ENCODE results near the gene PLA2G2D. TPM values are rescaled to one million over a fixed set of nuclear protein-coding genes. Genes with fewer than 3 reads are reported as not detected.

PLA2G2D gene
- total and polyA plus RNA-seq, 4 donors = 0.06 to 0.14 (median 0.08) TPM; not detected in 1

GRCh38 chr1:20167126-20167525, 47.8 kb upstream of the PLA2G2D start:
- Histone ChIP-seq H3K9ac (ENCODE audit: low read depth in 1 of 2, low read length in 2 of 2) (no peak overlapping the region), H3K4me3 (ENCODE audit: low read depth in 1 of 3, low read length in 3 of 3) (no peak overlapping the region), H3K4me1 (ENCODE audit: control insufficient read depth in 4 of 4, insufficient read depth in 4 of 4, low read length in 3 of 4) (peaks cover 0 to 6% (median 3%) of the 10 kb centered on the region in 4 donors), H3K27ac (ENCODE audit: low read depth in 1 of 2, low read length in 2 of 2) (no peak overlapping the region), H3K9me3 (ENCODE audit: control insufficient read depth in 4 of 4, low read length in 3 of 4) (no peaks in the 10 kb centered on the region), H3K27me3 (ENCODE audit: control insufficient read depth in 4 of 4, insufficient read depth in 4 of 4, low read length in 3 of 4) (no peaks in the 10 kb centered on the region), H3K36me3 (ENCODE audit: control insufficient read depth in 4 of 4, insufficient read depth in 3 of 4, low read depth in 1 of 4, low read length in 3 of 4) (no peaks in the 10 kb centered on the region)
- no peak for DNase-seq (ENCODE audit: low spot score)
- 94% methylated on average over 8 of the region's 8 CpGs for whole genome bisulfite sequencing
- TF ChIP-seq NR2F2 (IDR thresholded peaks at IDR 0.05) (no peak), SP1 (IDR thresholded peaks at IDR 0.05) (no peak), RAD21 (IDR thresholded peaks at IDR 0.05) (no peak), RXRA (IDR thresholded peaks at IDR 0.05) (no peak), ZBTB33 (IDR thresholded peaks at IDR 0.05) (no peak), MAX (IDR thresholded peaks at IDR 0.05) (no peak), REST (IDR thresholded peaks at IDR 0.05) (no peak), HNF4A (conservative IDR thresholded peaks at IDR 0.05) (no peak), TAF1 (conservative IDR thresholded peaks at IDR 0.05) (no peak), HNF4G (IDR thresholded peaks at IDR 0.05) (no peak)

- no peak overlapping the region for H3K27ac ChIP-seq (ENCODE audit: low read depth in 1 of 2, low read length in 2 of 2)
- no peaks in the 10 kb centered on the region for H3K36me3 ChIP-seq (ENCODE audit: control insufficient read depth in 4 of 4, insufficient read depth in 3 of 4, low read depth in 1 of 4, low read length in 3 of 4)
- no peaks in the 10 kb centered on the region for H3K27me3 ChIP-seq (ENCODE audit: control insufficient read depth in 4 of 4, insufficient read depth in 4 of 4, low read length in 3 of 4)
- peaks cover 0 to 2% (median 0%) of the 10 kb centered on the region in 4 donors for H3K9me3 ChIP-seq (ENCODE audit: control insufficient read depth in 4 of 4, low read length in 3 of 4)
- 70% methylated on average over 17 of the region's 17 CpGs for WGBS
- TF ChIP-seq JUND (IDR thresholded peaks at IDR 0.05) (no peak), FOXA1 (IDR thresholded peaks at IDR 0.05) (no peak), SP1 (IDR thresholded peaks at IDR 0.05) (no peak), REST (IDR thresholded peaks at IDR 0.05) (no peak), ZBTB33 (IDR thresholded peaks at IDR 0.05) (no peak)
- H3K4me1 ChIP-seq (ENCODE audit: control insufficient read depth in 4 of 4, insufficient read depth in 4 of 4, low read length in 3 of 4) = peaks cover 0 to 4% (median under 1%) of the 10 kb centered on the region in 4 donors
- no peak overlapping the region for H3K4me3 ChIP-seq (ENCODE audit: low read depth in 1 of 3, low read length in 3 of 3)
- DNase-seq (ENCODE audit: low spot score) = no peak
- no peak overlapping the region for H3K9ac ChIP-seq (ENCODE audit: low read depth in 1 of 2, low read length in 2 of 2)
These were observed 46.7 kb upstream of the PLA2G2D start for GRCh38 chr1:20166051-20166450.

Measured in liver (tissue), 9 donors.